Spinal cord (tissue), 10 donors: ENCODE results near the gene GAPVD1. TPM values are rescaled to one million over a fixed set of nuclear protein-coding genes. Genes with fewer than 3 reads are reported as not detected.
A peak's percentile ranks its signal among the peaks of the same experiment; 100 is the strongest.

ENCODE experiments used
- DNase-seq, 6 donors: peaks; one replicate each; pipeline versions ENCODE4 v3.0.0 to v3.0.0-alpha.2; 2013 to 2015; ENCODE audit warnings: low spot score in 6 of 6, low read depth in 4 of 6
- H3K27ac ChIP-seq: one replicate; pipeline ENCODE4 v1.5.1; 2013; ENCODE audit warnings: low read depth, low read length, control low read depth
- H3K27me3 ChIP-seq: one replicate; pipeline ENCODE4 v1.6.1; 2013; ENCODE audit warnings: low read length; ENCODE audit not compliant: control insufficient read depth, insufficient read depth
- H3K36me3 ChIP-seq: one replicate; pipeline ENCODE4 v1.6.1; 2013; ENCODE audit warnings: low read length; ENCODE audit not compliant: control insufficient read depth, insufficient read depth
- H3K4me1 ChIP-seq: one replicate; pipeline ENCODE4 v1.6.1; 2013; ENCODE audit warnings: low read length; ENCODE audit not compliant: control insufficient read depth, insufficient read depth
- H3K4me3 ChIP-seq: one replicate; pipeline ENCODE4 v1.5.1; 2013; ENCODE audit warnings: low read depth, low read length, control low read depth
- H3K9me3 ChIP-seq: one replicate; pipeline ENCODE4 v1.6.1; 2013; ENCODE audit warnings: low read length; ENCODE audit not compliant: control insufficient read depth, insufficient read depth
- WGBS: methylation state at CpG from one replicate; pipeline ENCODE4 v1.1.5; 2013; ENCODE audit warnings: missing lambda C conversion rate; ENCODE audit not compliant: insufficient coverage; 5-methylcytosine and 5-hydroxymethylcytosine counted together
- polyA plus RNA-seq, 2 donors: library from polyadenylated mRNA; unstranded; fragments of 120-200 nt; gene quantifications; one replicate each; pipeline ENCODE4 v1.2.1, GENCODE V29; 2013; ENCODE audit not compliant: insufficient read length in 2 of 2
- total RNA-seq, 2 donors: library from RNA; depleted of rRNA in 1 of 2; stranded (reverse); fragments of 120-200 nt in 1 of 2; fragments of >200 nt in 1 of 2; gene quantifications; one replicate each; pipeline versions ENCODE4 v1.2.3 to v1.2.4, GENCODE V29; 2013 to 2014
- donor health status: healthy.

The GAPVD1 gene
- total and polyA plus RNA-seq, 4 donors, result 35.2 to 91.4 (median 45.1) TPM

GRCh38 chr9:125377584-125378250 lies 116.1 kb downstream of the GAPVD1 start:
- Histone ChIP-seq H3K27ac (no peak overlapping the region), H3K9me3 (no peaks in the 10 kb centered on the region), H3K4me3 (no peak overlapping the region), H3K4me1 (peaks cover 30% of the 10 kb centered on the region), H3K36me3 (no peaks in the 10 kb centered on the region), H3K27me3 (no peaks in the 10 kb centered on the region)
- 70% methylated on average over 8 of the region's 8 CpGs for WGBS
- DNase-seq, result no peak

- DNase-seq, result no peak
- H3K4me3 ChIP-seq, result no peak overlapping the region
- H3K36me3 ChIP-seq, result no peaks in the 10 kb centered on the region
- WGBS, result 45% methylated on average over 4 of the region's 9 CpGs
- H3K27me3 ChIP-seq, result no peaks in the 10 kb centered on the region
- no peak overlapping the region for H3K27ac ChIP-seq
- H3K9me3 ChIP-seq, result no peaks in the 10 kb centered on the region
- H3K4me1 ChIP-seq, result peaks cover 30% of the 10 kb centered on the region
These were observed 117.2 kb downstream of the GAPVD1 start for GRCh38 chr9:125378778-125379177.

- Histone ChIP-seq H3K27ac (no peak overlapping the region), H3K4me1 (peaks cover 25% of the 10 kb centered on the region), H3K4me3 (no peak overlapping the region), H3K9me3 (no peaks in the 10 kb centered on the region), H3K36me3 (no peaks in the 10 kb centered on the region), H3K27me3 (no peaks in the 10 kb centered on the region)
- no CpG with 5 or more reads among the region's 5 CpGs for WGBS
- DNase-seq, result peak in 2 of 6 donors; percentile 24 to 94
These were observed 117.6 kb downstream of the GAPVD1 start for GRCh38 chr9:125379208-125379607.

GRCh38 chr9:125380406-125380805 lies 118.8 kb downstream of the GAPVD1 start:
- no peak for DNase-seq
- Histone ChIP-seq H3K27me3 (no peaks in the 10 kb centered on the region), H3K4me1 (peaks cover 16% of the 10 kb centered on the region), H3K36me3 (no peaks in the 10 kb centered on the region), H3K9me3 (no peaks in the 10 kb centered on the region), H3K27ac (no peak overlapping the region), H3K4me3 (no peak overlapping the region)
- 91% methylated on average over 6 of the region's 8 CpGs for WGBS

- Histone ChIP-seq H3K4me3 (no peak overlapping the region), H3K9me3 (no peaks in the 10 kb centered on the region), H3K36me3 (no peaks in the 10 kb centered on the region), H3K27ac (no peak overlapping the region), H3K27me3 (no peaks in the 10 kb centered on the region), H3K4me1 (no peaks in the 10 kb centered on the region)
- WGBS, result 85% methylated on average over 11 of the region's 14 CpGs
- DNase-seq, result no peak
These were observed 126.4 kb downstream of the GAPVD1 start for GRCh38 chr9:125387861-125388524.

- Histone ChIP-seq H3K4me1 (no peaks in the 10 kb centered on the region), H3K9me3 (no peaks in the 10 kb centered on the region), H3K27ac (no peak overlapping the region), H3K4me3 (no peak overlapping the region), H3K36me3 (no peaks in the 10 kb centered on the region), H3K27me3 (no peaks in the 10 kb centered on the region)
- WGBS, result 59% methylated on average over 5 of the region's 6 CpGs
- no peak for DNase-seq
These were observed 127.4 kb downstream of the GAPVD1 start for GRCh38 chr9:125388978-125389377.

GRCh38 chr9:125391704-125392103 lies 130.1 kb downstream of the GAPVD1 start:
- Histone ChIP-seq H3K4me3 (no peak overlapping the region), H3K4me1 (no peaks in the 10 kb centered on the region), H3K27me3 (no peaks in the 10 kb centered on the region), H3K9me3 (no peaks in the 10 kb centered on the region), H3K27ac (no peak overlapping the region), H3K36me3 (no peaks in the 10 kb centered on the region)
- DNase-seq, result no peak
- WGBS, result 67% methylated on average over 1 of the region's 6 CpGs

- no peak overlapping the region for H3K27ac ChIP-seq
- H3K4me1 ChIP-seq, result peaks cover 9% of the 10 kb centered on the region
- 83% methylated on average over 1 of the region's 3 CpGs for WGBS
- no peaks in the 10 kb centered on the region for H3K9me3 ChIP-seq
- DNase-seq, result no peak
- H3K27me3 ChIP-seq, result no peaks in the 10 kb centered on the region
- H3K36me3 ChIP-seq, result no peaks in the 10 kb centered on the region
- no peak overlapping the region for H3K4me3 ChIP-seq
These were observed 131.8 kb downstream of the GAPVD1 start for GRCh38 chr9:125393426-125393825.

GRCh38 chr9:125396799-125397198 lies 135.2 kb downstream of the GAPVD1 start:
- no peaks in the 10 kb centered on the region for H3K9me3 ChIP-seq
- 84% methylated on average over 5 of the region's 6 CpGs for WGBS
- no peak for DNase-seq
- peaks cover 2% of the 10 kb centered on the region for H3K36me3 ChIP-seq
- no peaks in the 10 kb centered on the region for H3K27me3 ChIP-seq
- H3K27ac ChIP-seq, result no peak overlapping the region
- H3K4me3 ChIP-seq, result no peak overlapping the region
- H3K4me1 ChIP-seq, result peaks cover 9% of the 10 kb centered on the region

- H3K4me1 ChIP-seq, result peaks cover 9% of the 10 kb centered on the region
- H3K36me3 ChIP-seq, result peaks cover 2% of the 10 kb centered on the region
- DNase-seq, result peak in 1 of 6 donors; percentile 61
- no peak overlapping the region for H3K27ac ChIP-seq
- no peak overlapping the region for H3K4me3 ChIP-seq
- 45% methylated on average over 10 of the region's 11 CpGs for WGBS
- H3K27me3 ChIP-seq, result no peaks in the 10 kb centered on the region
- no peaks in the 10 kb centered on the region for H3K9me3 ChIP-seq
These were observed 136.1 kb downstream of the GAPVD1 start for GRCh38 chr9:125397736-125398135.
